Measurements from ENCODE around the gene MRPL46.

GRCh38 chr15:88511161-88511560 is 44.0 kb upstream of the MRPL46 start:
- TF ChIP-seq RAD21 (CRISPR knock-in tag; conservative IDR thresholded peaks at IDR 0.05 in 1 of 2, IDR thresholded peaks at IDR 0.05 in 1 of 2): no peak
- no peak for TF ChIP-seq TBL1XR1 (IDR thresholded peaks at IDR 0.05; ENCODE audit: low read length in 2 of 2)
- TF ChIP-seq ETV6 (IDR thresholded peaks at IDR 0.05; ENCODE audit: borderline replicate concordance in 1 of 2, low read depth in 2 of 2, low read length in 1 of 2): no peak
- no peak for TF ChIP-seq ETV6 (CRISPR knock-in tag; IDR thresholded peaks at IDR 0.05; ENCODE audit: borderline replicate concordance)
- no peak for TF ChIP-seq ZBED1 (IDR thresholded peaks at IDR 0.05)
- no peak for TF ChIP-seq JUN (IDR thresholded peaks at IDR 0.05; ENCODE audit: borderline replicate concordance, low read depth, low read length)
- no peak for TF ChIP-seq JUN (CRISPR knock-in tag; IDR thresholded peaks at IDR 0.05; ENCODE audit: borderline replicate concordance)
- TF ChIP-seq CBFA2T3 (IDR thresholded peaks at IDR 0.05): no peak
- TF ChIP-seq ZBTB49 (CRISPR knock-in tag; IDR thresholded peaks at IDR 0.05; ENCODE audit: borderline replicate concordance): no peak
- TF ChIP-seq MXD1 (CRISPR knock-in tag; IDR thresholded peaks at IDR 0.05; ENCODE audit: borderline replicate concordance, poor library complexity, severe bottlenecking): no peak
- TF ChIP-seq SIN3A (IDR thresholded peaks at IDR 0.05; ENCODE audit: borderline replicate concordance in 2 of 2, control insufficient read depth in 1 of 2, low read depth in 2 of 2, low read length in 2 of 2): no peak
- no peak for TF ChIP-seq POLR2A (conservative IDR thresholded peaks at IDR 0.05)
- TF ChIP-seq NELFE (IDR thresholded peaks at IDR 0.05; ENCODE audit: insufficient read depth, insufficient read length): no peak
- no peak for TF ChIP-seq ELF4 (CRISPR knock-in tag; IDR thresholded peaks at IDR 0.05)

All from K562 (cell line).